ENCODE measurements around the gene CEP41. TPM values are rescaled to one million over a fixed set of nuclear protein-coding genes. Genes with fewer than 3 reads are reported as not detected.

CEP41 gene
- total and polyA plus RNA-seq, 5 experiments from 2014 or later, result 23.8 to 74.5 (median 54.8) TPM

DNA sequence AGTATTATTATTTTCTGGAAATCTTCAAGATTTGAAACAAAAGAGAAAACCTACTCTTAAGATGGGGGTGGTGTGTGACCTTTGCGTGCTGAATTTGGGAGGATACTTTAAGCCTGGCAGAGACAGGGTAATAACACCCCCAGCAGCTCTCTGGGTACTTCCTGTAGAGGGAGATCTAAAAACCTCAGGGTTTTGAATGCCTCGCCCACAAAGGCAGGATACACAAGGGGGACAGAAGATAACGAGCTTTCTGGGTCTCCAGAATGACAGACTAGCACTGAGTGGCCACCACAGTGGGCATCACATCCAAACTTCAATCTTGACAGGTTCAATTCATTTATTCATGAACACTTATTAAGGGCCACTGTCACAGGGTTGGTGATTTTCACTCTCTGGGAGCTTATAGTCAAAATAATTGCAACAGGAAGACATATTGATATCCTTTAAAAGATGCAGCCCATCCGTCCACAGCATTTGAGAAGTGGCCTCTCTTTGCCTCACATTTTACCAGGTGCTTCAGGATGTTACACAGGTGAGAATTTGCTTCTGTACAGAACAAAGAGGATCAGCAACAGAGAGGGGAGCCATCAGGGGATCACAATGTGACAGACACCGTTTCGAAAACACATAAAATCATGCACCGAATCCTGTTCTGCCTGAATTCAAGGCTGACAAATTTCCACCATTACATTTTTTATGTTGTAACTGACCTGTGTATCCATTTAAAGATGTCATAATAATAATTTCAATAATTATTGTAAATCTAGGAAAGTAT lies 46.2 kb downstream of the CEP41 start:
- Mint-ChIP-seq H3K4me1 (peaks cover 22 to 50% (median 36%) of the 10 kb centered on the region in 4 donors), H3K9me3 (no peaks in the 10 kb centered on the region), H3K36me3 (peaks cover 4 to 27% (median 25%) of the 10 kb centered on the region in 3 donors), H3K27me3 (no peaks in the 10 kb centered on the region), H3K27ac (peak overlapping the region; percentile 92 to 99 (median 97)), H3K4me3 (peak overlapping the region; percentile 78 to 92 (median 88))
- DNase-seq, result peak in 9 of 10 donors; percentile 23 to 81 (median 58)
- ATAC-seq, result peak; percentile 99
- POLR2A ChIA-PET, result interaction anchor here (0.6 to 1.7 kb wide), 23 partner anchors 9 to 1172 kb away, joined by 3 to 16 read pairs (median 4); partner anchors contain the start of genes CEP41 and TMEM209

DNA sequence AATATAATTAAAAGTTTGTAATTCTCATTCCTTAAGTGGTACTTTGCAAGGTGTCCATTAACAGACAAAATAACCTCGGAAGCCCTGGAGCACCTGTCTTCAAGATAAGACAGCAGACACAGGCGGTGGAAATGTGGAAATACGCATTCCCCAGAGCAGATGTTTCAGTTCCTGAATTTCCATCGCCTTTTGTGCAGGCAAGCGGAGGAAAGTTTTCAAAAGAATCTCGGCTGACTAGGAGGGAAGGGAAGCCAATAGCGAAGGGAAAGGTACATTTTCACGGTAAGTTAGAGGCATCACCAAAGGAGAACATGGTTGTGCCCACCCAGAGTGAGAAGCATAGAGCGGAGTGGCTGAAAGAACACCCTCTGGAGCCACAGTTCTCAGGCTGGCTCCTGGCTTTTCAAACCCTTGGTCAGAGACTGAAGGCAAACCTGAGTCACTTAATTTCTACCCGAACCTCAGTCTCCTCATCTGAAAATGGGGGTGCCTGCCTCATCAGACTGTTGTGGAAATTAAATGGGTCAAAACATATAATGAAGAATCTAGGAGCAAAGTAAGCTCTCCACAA lies 46.9 kb downstream of the CEP41 start:
- H3K27me3 Mint-ChIP-seq, result no peaks in the 10 kb centered on the region
- DNase-seq, result no peak
- peak overlapping the region; percentile 92 to 99 (median 97) for H3K27ac Mint-ChIP-seq
- peaks cover 4 to 21% (median 20%) of the 10 kb centered on the region in 3 donors for H3K36me3 Mint-ChIP-seq
- peak overlapping the region; percentile 78 to 92 (median 88) for H3K4me3 Mint-ChIP-seq
- peaks cover 22 to 46% (median 36%) of the 10 kb centered on the region in 4 donors for H3K4me1 Mint-ChIP-seq
- POLR2A ChIA-PET, result interaction anchor here (0.6 to 1.7 kb wide), 23 partner anchors 9 to 1171 kb away, joined by 3 to 16 read pairs (median 4); partner anchors contain the start of gene CEP41
- peak; percentile 2 to 23 for ATAC-seq
- H3K9me3 Mint-ChIP-seq, result no peaks in the 10 kb centered on the region

DNA sequence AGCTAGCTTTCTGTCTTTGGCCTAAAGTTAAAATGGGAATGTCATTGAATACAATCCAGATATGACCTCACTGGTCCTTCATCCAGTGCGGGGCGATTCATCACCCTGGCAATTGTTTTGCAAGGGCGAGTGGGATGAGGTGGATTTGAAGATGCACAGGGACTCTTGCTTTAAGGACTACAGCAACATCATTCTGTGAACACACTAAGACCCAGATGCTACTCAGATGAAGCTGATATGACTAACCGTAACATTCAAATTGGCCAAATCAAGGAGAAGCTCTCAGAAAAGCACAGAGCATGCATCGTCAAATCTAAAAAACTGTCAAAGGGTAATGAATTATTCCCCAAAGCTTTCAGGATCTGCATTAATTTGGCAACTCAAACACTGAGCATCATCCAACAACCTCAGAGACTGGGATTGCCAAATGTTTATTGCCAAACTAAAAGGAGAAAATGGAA lies 47.7 kb downstream of the CEP41 start:
- Mint-ChIP-seq H3K9me3 (peaks cover 0 to 2% (median 0%) of the 10 kb centered on the region in 9 donors), H3K4me1 (peaks cover 21 to 45% (median 34%) of the 10 kb centered on the region in 4 donors), H3K36me3 (peaks cover 4 to 13% (median 12%) of the 10 kb centered on the region in 3 donors), H3K4me3 (peak overlapping the region in 3 of 10 donors; percentile 21 to 91 (median 88)), H3K27me3 (no peaks in the 10 kb centered on the region), H3K27ac (peak overlapping the region; percentile 92 to 99 (median 97))
- no peak for DNase-seq
- POLR2A ChIA-PET, result interaction anchor here (0.9 to 1.1 kb wide), 3 partner anchors 9 to 29 kb away, joined by 4 read pairs; no protein-coding TSS in a partner anchor
- no peak for ATAC-seq

DNA sequence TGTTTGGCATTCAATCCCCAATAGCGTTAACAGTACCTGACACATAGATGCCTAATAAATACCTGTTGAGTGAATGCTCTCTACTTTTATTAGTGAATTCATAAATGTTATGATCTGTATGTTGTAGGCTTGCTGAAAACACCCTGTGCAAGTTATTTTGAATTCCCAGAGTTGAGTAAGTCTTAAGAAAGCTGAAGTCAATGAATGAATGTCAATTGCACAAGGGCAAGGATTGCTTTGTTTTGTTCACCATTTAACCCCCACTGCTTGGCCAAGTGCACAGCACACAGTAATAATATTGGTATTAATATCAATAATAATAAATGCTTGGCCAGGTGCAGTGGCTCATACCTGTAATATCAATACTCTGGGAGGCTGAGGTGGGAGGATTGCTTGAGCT lies 50.3 kb downstream of the CEP41 start:
- Mint-ChIP-seq H3K27me3 (no peaks in the 10 kb centered on the region), H3K36me3 (peaks cover 0 to 2% (median 0%) of the 10 kb centered on the region in 3 donors), H3K27ac (peak overlapping the region in 1 of 10 donors; percentile 41), H3K4me3 (no peak overlapping the region), H3K4me1 (peaks cover 20 to 39% (median 29%) of the 10 kb centered on the region in 4 donors), H3K9me3 (peaks cover 0 to 2% (median 0%) of the 10 kb centered on the region in 9 donors)
- POLR2A ChIA-PET, result no interaction called here
- no peak for DNase-seq
- no peak for ATAC-seq

DNA sequence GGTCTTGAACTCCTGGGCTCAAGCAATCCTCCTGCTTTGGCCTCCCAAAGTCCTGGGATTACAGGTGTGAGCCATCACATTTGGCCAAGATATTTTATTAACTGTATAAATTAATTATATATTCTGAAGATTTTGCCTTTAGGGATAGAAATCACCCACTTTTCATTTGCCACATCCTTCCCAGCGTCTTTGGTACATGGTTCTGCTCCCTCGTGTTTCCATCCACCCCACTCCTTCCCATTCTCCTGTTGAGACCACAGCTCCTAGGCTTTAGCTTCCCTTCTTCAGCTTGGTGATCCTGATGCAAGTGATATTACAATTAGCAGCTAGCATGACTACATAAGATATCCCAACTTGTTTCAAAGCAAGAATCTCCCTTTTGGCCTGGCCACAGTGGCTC lies 52.1 kb downstream of the CEP41 start:
- H3K4me1 Mint-ChIP-seq, result peaks cover 5 to 23% (median 13%) of the 10 kb centered on the region in 4 donors
- H3K4me3 Mint-ChIP-seq, result no peak overlapping the region
- DNase-seq (no peak), ATAC-seq (no peak)
- H3K9me3 Mint-ChIP-seq, result peaks cover 0 to 2% (median 0%) of the 10 kb centered on the region in 9 donors
- peaks cover 0 to 2% (median 0%) of the 10 kb centered on the region in 3 donors for H3K36me3 Mint-ChIP-seq
- POLR2A ChIA-PET, result interaction anchor here (0.7 to 1.1 kb wide), 2 partner anchors 10 to 30 kb away, joined by 3 to 7 read pairs; no protein-coding TSS in a partner anchor
- H3K27me3 Mint-ChIP-seq, result no peaks in the 10 kb centered on the region
- H3K27ac Mint-ChIP-seq, result no peak overlapping the region

DNA sequence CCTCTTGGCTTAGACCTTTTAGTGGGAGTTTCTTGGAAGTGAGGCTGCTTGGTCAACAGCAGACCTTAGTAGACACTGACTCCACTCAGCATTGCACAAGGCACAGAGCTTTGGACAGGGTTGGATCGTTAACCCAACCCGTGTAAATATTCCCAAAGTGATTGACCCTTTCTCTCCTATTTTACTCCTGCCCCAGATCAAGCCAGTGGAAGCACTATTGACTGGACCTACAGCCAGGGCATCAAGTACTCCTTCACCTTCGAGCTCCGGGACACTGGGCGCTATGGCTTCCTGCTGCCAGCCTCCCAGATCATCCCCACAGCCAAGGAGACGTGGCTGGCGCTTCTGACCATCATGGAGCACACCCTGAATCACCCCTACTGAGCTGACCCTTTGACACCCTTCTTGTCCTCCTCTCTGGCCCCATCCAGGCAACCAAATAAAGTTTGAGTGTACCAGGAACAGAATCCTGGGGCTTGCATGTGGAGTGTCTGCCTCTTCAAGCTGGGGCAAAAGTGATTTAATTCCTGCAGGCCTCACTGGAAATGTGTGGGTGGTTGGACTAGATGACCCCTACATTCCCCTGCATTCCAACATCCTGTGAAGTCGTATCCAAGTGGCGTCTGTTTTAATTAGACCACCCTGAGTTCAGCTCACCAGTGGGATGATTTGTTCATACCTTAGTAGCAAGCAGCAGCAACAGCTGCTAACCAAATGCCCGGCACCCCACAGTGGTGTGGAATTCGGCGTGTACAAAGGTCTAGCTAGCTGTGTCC lies 53.0 kb downstream of the CEP41 start:
- H3K4me3 Mint-ChIP-seq, result no peak overlapping the region
- peaks cover 0 to 2% (median 0%) of the 10 kb centered on the region in 3 donors for H3K36me3 Mint-ChIP-seq
- DNase-seq (no peak), ATAC-seq (no peak)
- POLR2A ChIA-PET, result interaction anchor here (0.7 to 1.1 kb wide), 3 partner anchors 9 to 76 kb away, joined by 3 to 4 read pairs (median 3); no protein-coding TSS in a partner anchor
- peaks cover 0 to 16% (median 9%) of the 10 kb centered on the region in 4 donors for H3K4me1 Mint-ChIP-seq
- no peaks in the 10 kb centered on the region for H3K27me3 Mint-ChIP-seq
- H3K9me3 Mint-ChIP-seq, result peaks cover 0 to 2% (median 0%) of the 10 kb centered on the region in 9 donors
- H3K27ac Mint-ChIP-seq, result peak overlapping the region in 3 of 10 donors; percentile 29 to 71 (median 35)

DNA sequence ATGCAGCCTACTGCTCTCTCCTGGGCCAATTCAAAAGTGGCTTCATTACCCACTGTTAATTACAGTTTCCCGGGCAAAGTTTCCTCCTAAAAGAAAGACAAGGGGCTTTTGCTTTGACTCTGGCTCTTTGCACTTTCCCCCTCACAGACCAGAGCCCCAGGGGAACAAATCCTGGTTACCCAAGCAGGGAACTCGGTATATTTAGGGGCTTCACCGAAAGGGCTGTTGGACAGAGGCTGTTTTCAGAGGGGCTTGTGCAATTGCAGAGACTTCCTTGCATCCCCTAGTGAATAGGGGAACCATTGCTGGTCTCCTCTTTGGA lies 53.5 kb downstream of the CEP41 start:
- H3K36me3 Mint-ChIP-seq, result peaks cover 0 to 2% (median 0%) of the 10 kb centered on the region in 3 donors
- peaks cover 0 to 2% (median 0%) of the 10 kb centered on the region in 9 donors for H3K9me3 Mint-ChIP-seq
- no peaks in the 10 kb centered on the region for H3K27me3 Mint-ChIP-seq
- ATAC-seq (no peak), DNase-seq (no peak)
- peaks cover 0 to 11% (median 5%) of the 10 kb centered on the region in 4 donors for H3K4me1 Mint-ChIP-seq
- no peak overlapping the region for H3K27ac Mint-ChIP-seq
- POLR2A ChIA-PET, result interaction anchor here (1.0 kb wide), 1 partner anchor 8 kb away, joined by 4 read pairs; no protein-coding TSS in a partner anchor
- no peak overlapping the region for H3K4me3 Mint-ChIP-seq

DNA sequence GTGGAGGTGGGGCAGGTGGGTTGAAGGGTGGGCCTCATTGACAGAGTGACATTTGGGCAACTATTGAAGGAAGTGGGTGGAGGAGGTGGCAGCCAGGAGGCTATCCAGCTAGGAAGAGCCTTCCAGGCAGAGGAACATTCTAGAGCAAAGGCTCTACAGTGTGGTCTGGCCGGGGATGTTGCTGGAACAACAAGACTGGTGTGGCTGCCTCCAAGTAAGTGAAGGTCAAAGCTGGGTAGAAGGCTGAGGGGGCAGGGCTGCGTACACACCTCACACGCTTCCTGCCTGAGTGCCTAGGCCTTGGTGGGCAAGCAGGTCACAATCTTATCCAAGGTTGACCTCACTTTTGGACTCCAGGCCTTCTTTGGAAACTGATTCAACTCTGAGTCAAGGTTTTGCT lies 53.9 kb downstream of the CEP41 start:
- no peak for ATAC-seq
- Mint-ChIP-seq H3K27ac (peak overlapping the region in 1 of 10 donors; percentile 13), H3K9me3 (peaks cover 0 to 2% (median 0%) of the 10 kb centered on the region in 9 donors), H3K36me3 (peaks cover 0 to 2% (median 0%) of the 10 kb centered on the region in 3 donors), H3K4me3 (no peak overlapping the region), H3K4me1 (peaks cover 0 to 12% (median 3%) of the 10 kb centered on the region in 4 donors), H3K27me3 (no peaks in the 10 kb centered on the region)
- no peak for DNase-seq
- POLR2A ChIA-PET, result no interaction called here

DNA sequence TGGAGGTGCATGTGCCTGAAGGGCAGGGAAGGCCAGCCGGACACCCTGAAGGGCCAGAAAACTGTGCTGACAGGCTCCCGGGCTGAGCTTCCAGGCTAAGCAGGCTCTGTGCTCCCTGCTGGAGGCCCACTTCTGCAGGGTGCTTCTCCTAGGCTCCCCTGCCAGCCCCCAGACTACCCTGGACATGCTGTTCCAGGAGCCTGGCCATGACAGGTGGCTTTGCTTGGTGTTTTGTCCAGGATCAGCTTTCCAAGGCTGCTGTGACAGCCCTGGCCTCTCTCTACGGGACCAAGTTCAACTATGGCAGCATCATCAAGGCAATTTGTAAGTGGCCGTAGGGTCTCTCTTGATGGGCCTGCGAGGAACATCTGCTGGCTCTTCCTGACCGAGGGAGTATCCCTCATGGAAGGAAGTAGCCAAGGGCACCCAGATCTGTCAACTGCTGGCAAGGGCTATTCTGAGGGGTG lies 55.2 kb downstream of the CEP41 start:
- H3K27me3 Mint-ChIP-seq, result no peaks in the 10 kb centered on the region
- H3K27ac Mint-ChIP-seq, result peak overlapping the region in 1 of 10 donors; percentile 59
- H3K4me1 Mint-ChIP-seq, result peaks cover 0 to 14% (median 4%) of the 10 kb centered on the region in 4 donors
- H3K4me3 Mint-ChIP-seq, result no peak overlapping the region
- POLR2A ChIA-PET, result interaction anchor here (0.6 to 2.4 kb wide), 2 partner anchors 9 to 59 kb away, joined by 6 to 9 read pairs; no protein-coding TSS in a partner anchor
- ATAC-seq (no peak), DNase-seq (no peak)
- H3K9me3 Mint-ChIP-seq, result peaks cover 0 to 2% (median 0%) of the 10 kb centered on the region in 9 donors
- H3K36me3 Mint-ChIP-seq, result peaks cover 0 to 2% (median 0%) of the 10 kb centered on the region in 3 donors

DNA sequence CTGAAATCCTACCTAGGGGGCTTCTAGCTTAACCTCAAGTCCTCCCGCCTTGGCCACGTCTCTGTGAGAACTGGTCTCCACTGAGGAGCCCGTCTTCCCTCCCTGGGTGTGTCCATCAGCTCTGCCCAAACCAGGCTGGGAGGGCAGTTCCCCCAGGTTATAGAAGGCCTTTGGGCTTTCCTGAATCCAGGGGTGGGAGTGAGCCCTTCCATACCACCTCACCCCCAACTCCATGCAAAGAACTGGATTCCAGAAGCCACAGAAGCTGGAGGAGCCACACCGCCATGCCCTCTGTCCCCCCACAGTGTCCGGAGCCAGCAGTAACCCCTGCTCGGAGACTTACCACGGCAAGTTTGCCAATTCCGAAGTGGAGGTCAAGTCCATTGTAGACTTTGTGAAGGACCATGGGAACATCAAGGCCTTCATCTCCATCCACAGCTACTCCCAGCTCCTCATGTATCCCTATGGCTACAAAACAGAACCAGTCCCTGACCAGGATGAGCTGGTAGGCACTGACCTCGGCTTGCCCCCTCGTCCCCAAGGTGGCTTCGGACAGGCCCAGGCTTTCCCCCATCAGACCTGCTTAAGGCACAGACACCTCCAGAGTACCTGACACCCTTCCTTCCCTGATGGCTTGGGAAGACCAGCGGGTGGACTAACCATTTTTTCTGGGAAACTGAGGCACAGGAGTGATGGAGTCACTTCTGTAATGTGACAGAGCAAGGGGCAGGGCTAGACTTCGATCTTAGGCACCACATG lies 55.8 kb downstream of the CEP41 start:
- Mint-ChIP-seq H3K9me3 (peaks cover 0 to 2% (median 0%) of the 10 kb centered on the region in 9 donors), H3K27me3 (no peaks in the 10 kb centered on the region), H3K4me3 (no peak overlapping the region), H3K4me1 (peaks cover 0 to 14% (median 5%) of the 10 kb centered on the region in 4 donors), H3K27ac (peak overlapping the region in 2 of 10 donors; percentile 13 to 22), H3K36me3 (peaks cover 0 to 2% (median 0%) of the 10 kb centered on the region in 3 donors)
- no peak for DNase-seq
- POLR2A ChIA-PET, result interaction anchor here (2.4 kb wide), 1 partner anchor 9 kb away, joined by 9 read pairs; no protein-coding TSS in a partner anchor
- ATAC-seq, result no peak

DNA sequence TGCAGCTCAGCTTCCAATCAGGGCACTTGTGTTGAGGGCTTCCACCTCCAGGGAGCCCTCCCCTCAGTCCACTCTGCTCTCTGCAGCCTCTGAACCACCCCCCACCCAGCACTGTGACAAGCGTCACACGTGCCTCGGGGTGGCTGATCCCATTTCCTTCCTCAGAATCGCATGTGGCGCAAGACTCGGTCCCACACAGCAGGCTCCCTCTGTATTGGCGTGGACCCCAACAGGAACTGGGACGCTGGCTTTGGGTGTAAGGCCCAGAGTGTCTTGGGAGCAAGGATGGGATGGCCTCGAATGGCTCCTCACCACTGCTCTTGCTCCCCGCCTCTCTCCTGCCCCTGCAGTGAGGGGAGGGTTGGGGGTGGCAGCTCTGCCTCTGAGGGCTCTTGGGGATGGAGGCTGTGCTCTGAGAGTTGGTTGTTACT lies 56.4 kb downstream of the CEP41 start:
- Mint-ChIP-seq H3K9me3 (peaks cover 0 to 2% (median 0%) of the 10 kb centered on the region in 9 donors), H3K36me3 (peaks cover 0 to 2% (median 0%) of the 10 kb centered on the region in 3 donors), H3K4me1 (peaks cover 0 to 14% (median 5%) of the 10 kb centered on the region in 4 donors), H3K4me3 (no peak overlapping the region), H3K27me3 (no peaks in the 10 kb centered on the region), H3K27ac (peak overlapping the region in 1 of 10 donors; percentile 41)
- DNase-seq (no peak), ATAC-seq (no peak)
- POLR2A ChIA-PET, result interaction anchor here (1.5 to 2.4 kb wide), 2 partner anchors 9 to 10 kb away, joined by 4 to 9 read pairs; no protein-coding TSS in a partner anchor

Data from naive thymus-derived CD8-positive, alpha-beta T cell (primary cell).